Skeletal muscle tissue (tissue), 4 donors: ENCODE measurements around the gene PLD3. TPM values are rescaled to one million over a fixed set of nuclear protein-coding genes. Genes with fewer than 3 reads are reported as not detected.
A peak's percentile ranks its signal among the peaks of the same experiment; 100 is the strongest.

ENCODE experiments used
- H3K27ac ChIP-seq: one replicate; pipeline ENCODE4 v1.7.0; 2013; ENCODE audit warnings: mild to moderate bottlenecking, low read depth, low read length, inconsistent platforms
- H3K27me3 ChIP-seq, 3 donors: one replicate each; pipeline ENCODE4 v1.7.0; 2013; ENCODE audit warnings: low read length in 3 of 3; ENCODE audit not compliant: control insufficient read depth in 3 of 3, insufficient read depth in 3 of 3
- H3K36me3 ChIP-seq, 3 donors: one replicate each; pipeline ENCODE4 v1.7.0; 2013; ENCODE audit warnings: low read length in 3 of 3; ENCODE audit not compliant: control insufficient read depth in 3 of 3, insufficient read depth in 3 of 3
- H3K4me1 ChIP-seq, 3 donors: one replicate each; pipeline ENCODE4 v1.7.0; 2013; ENCODE audit warnings: low read length in 3 of 3, mild to moderate bottlenecking in 3 of 3; ENCODE audit not compliant: control insufficient read depth in 3 of 3, insufficient read depth in 3 of 3
- H3K4me3 ChIP-seq, 3 donors: one replicate each; pipeline ENCODE4 v1.7.0; 2013; ENCODE audit warnings: low read length in 3 of 3
- H3K9ac ChIP-seq, 3 donors: one replicate each; pipeline ENCODE4 v1.7.0; 2013; ENCODE audit warnings: low read length in 3 of 3, mild to moderate bottlenecking in 3 of 3, moderate library complexity in 2 of 3, low read depth in 1 of 3
- H3K9me3 ChIP-seq, 3 donors: one replicate each; pipeline ENCODE4 v1.7.0; 2013; ENCODE audit warnings: low read length in 3 of 3; ENCODE audit not compliant: control insufficient read depth in 3 of 3
- total RNA-seq: library from RNA; depleted of rRNA; stranded (reverse); fragments of >200 nt; gene quantifications from one replicate; pipeline ENCODE4 v1.2.3, GENCODE V29; 2014
- donor health status: Osteomylitis.

The PLD3 gene
- total RNA-seq, 1 donor from 2014 or later: 120 TPM

- no peak overlapping the region for H3K9ac ChIP-seq
- no peaks in the 10 kb centered on the region for H3K27me3 ChIP-seq
- H3K4me3 ChIP-seq: no peak overlapping the region
- peaks cover 19 to 25% (median 21%) of the 10 kb centered on the region in 3 donors for H3K36me3 ChIP-seq
- H3K27ac ChIP-seq: no peak overlapping the region
- no peaks in the 10 kb centered on the region for H3K4me1 ChIP-seq
- no peaks in the 10 kb centered on the region for H3K9me3 ChIP-seq
Measured at GRCh38 chr19:40381321-40381720, 32.8 kb downstream of the PLD3 start.

- H3K4me3 ChIP-seq: no peak overlapping the region
- no peaks in the 10 kb centered on the region for H3K27me3 ChIP-seq
- no peaks in the 10 kb centered on the region for H3K4me1 ChIP-seq
- no peaks in the 10 kb centered on the region for H3K9me3 ChIP-seq
- H3K9ac ChIP-seq: no peak overlapping the region
- H3K36me3 ChIP-seq: peaks cover 3 to 10% (median 6%) of the 10 kb centered on the region in 3 donors
- H3K27ac ChIP-seq: no peak overlapping the region
Measured at GRCh38 chr19:40383668-40384248, 35.3 kb downstream of the PLD3 start.

DNA sequence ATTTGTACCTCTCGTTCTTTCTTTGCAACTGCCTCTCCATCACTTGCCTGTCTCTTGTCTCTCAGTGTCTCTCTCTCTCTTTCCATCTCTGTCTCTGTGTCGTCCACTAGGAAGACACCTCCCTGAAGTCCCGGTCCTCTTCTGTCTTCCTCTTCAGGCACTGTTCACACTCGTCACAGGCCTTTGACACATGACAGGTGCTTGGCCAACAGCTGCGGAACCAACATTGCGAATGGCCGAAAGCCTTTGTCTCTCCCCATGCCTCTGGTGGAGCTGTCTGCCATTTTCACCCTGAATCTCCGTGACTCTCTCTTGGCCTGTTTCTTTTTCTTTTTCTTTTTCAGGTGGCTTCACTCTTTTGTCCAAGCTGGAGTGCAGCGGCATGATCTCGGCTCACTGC, 38.7 kb downstream of the PLD3 start:
- no peak overlapping the region for H3K4me3 ChIP-seq
- H3K4me1 ChIP-seq: no peaks in the 10 kb centered on the region
- no peak overlapping the region for H3K9ac ChIP-seq
- no peaks in the 10 kb centered on the region for H3K36me3 ChIP-seq
- no peaks in the 10 kb centered on the region for H3K27me3 ChIP-seq
- H3K9me3 ChIP-seq: no peaks in the 10 kb centered on the region
- H3K27ac ChIP-seq: no peak overlapping the region

DNA sequence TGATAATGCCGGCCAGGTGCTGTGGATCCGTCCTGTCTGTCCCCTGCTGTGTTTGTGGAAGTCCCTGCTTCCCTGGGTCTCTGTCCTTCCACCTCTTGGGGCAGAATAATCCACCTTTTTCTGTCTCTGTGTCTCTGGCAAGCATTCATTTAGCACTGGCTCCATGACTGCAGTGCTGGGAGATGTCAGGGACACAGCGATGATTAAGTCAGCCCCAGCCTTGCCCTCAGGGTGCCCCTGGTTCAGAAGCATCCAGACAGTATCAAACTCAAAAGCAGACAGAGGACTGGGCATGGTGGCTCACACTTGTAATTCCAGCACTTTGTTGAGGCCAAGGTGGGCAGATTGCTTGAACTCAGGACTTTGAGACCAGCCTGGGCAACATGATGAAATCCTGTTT, 40.0 kb downstream of the PLD3 start:
- no peaks in the 10 kb centered on the region for H3K9me3 ChIP-seq
- no peak overlapping the region for H3K27ac ChIP-seq
- no peak overlapping the region for H3K4me3 ChIP-seq
- H3K4me1 ChIP-seq: peaks cover 0 to 2% (median 0%) of the 10 kb centered on the region in 3 donors
- H3K9ac ChIP-seq: no peak overlapping the region
- no peaks in the 10 kb centered on the region for H3K36me3 ChIP-seq
- no peaks in the 10 kb centered on the region for H3K27me3 ChIP-seq

GRCh38 chr19:40389404-40390083, 41.0 kb downstream of the PLD3 start:
- Histone ChIP-seq H3K27ac (no peak overlapping the region), H3K27me3 (no peaks in the 10 kb centered on the region)

GRCh38 chr19:40390084-40390742, 41.7 kb downstream of the PLD3 start, which contains the start of gene HIPK4:
HIPK4 (minus strand) TSS chr19:40390181; CDS start chr19:40389902, 279 bp downstream.
- no peaks in the 10 kb centered on the region for H3K27me3 ChIP-seq
- H3K9me3 ChIP-seq: no peaks in the 10 kb centered on the region
- H3K27ac ChIP-seq: no peak within 1 kb of the TSS
- no peaks in the 10 kb centered on the region for H3K36me3 ChIP-seq
- H3K4me1 ChIP-seq: peaks cover 0 to 2% (median 0%) of the 10 kb centered on the region in 3 donors
- H3K4me3 ChIP-seq: no peak within 1 kb of the TSS
- H3K9ac ChIP-seq: no peak within 1 kb of the TSS

More at GRCh38 chr19:40389404-40390083, 41.0 kb downstream of the PLD3 start:
- Histone ChIP-seq H3K4me1 (peaks cover 0 to 2% (median 0%) of the 10 kb centered on the region in 3 donors), H3K9me3 (no peaks in the 10 kb centered on the region), H3K9ac (no peak overlapping the region), H3K4me3 (no peak overlapping the region), H3K36me3 (no peaks in the 10 kb centered on the region)

- Histone ChIP-seq H3K9ac (peak overlapping the region in 1 of 3 donors; percentile 43), H3K4me1 (peaks cover 0 to 2% (median 0%) of the 10 kb centered on the region in 3 donors), H3K9me3 (no peaks in the 10 kb centered on the region), H3K4me3 (no peak overlapping the region), H3K27ac (no peak overlapping the region), H3K36me3 (peaks cover 0 to 2% (median 0%) of the 10 kb centered on the region in 3 donors), H3K27me3 (no peaks in the 10 kb centered on the region)
Measured at GRCh38 chr19:40392123-40392522, 43.6 kb downstream of the PLD3 start.

GRCh38 chr19:40392894-40393517, 44.5 kb downstream of the PLD3 start:
- no peaks in the 10 kb centered on the region for H3K9me3 ChIP-seq
- H3K36me3 ChIP-seq: peaks cover 0 to 2% (median 0%) of the 10 kb centered on the region in 3 donors
- no peak overlapping the region for H3K4me3 ChIP-seq
- peaks cover 0 to 2% (median 0%) of the 10 kb centered on the region in 3 donors for H3K4me1 ChIP-seq
- no peak overlapping the region for H3K9ac ChIP-seq
- no peaks in the 10 kb centered on the region for H3K27me3 ChIP-seq
- no peak overlapping the region for H3K27ac ChIP-seq

DNA sequence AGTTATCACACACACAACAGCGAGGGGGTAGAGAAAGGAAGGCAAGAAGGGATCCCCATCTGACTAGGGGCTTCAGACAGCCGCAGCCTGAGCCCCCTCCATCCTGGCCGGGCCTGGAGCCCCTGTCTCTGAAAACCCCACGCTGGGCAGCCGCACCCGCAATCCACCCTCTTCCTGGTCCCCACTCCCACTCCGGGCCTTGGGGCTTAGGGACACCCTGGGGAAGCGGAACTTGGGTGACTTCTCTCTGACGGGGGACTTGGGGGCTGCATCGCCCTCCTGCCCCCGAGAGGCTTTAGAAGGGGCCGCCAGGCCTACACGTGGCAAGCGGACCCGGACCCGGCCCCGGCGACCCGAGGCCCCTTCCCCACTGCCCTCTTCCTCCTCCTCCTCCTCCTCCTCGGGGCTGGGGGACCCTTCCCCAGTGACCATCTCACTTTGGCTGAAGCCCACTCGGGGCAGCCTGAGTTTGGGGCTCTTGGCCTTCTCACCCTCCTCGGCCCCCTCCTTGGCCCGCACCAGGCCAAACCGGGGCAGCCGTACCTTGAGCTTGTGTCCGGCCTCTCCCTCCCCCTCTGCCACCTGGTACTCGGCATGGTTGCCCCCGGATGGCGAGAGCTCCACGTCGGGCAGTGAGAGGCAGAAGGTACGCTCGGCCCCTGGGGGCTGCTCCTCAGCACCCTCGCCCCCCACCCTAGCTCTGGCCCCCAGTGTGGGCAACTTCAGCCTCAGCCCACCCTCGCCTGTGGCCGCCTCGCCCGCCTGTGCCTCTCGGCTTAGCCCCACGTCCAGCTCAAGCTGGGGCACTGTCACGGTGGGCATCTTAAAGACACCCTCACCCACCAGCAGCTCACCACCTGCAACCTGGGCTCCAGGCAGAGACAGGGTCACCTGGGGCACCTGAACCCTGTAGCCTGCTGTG, 45.7 kb downstream of the PLD3 start:
- Histone ChIP-seq H3K9ac (no peak overlapping the region), H3K27ac (no peak overlapping the region), H3K27me3 (no peaks in the 10 kb centered on the region), H3K9me3 (no peaks in the 10 kb centered on the region), H3K36me3 (peaks cover 0 to 2% (median 0%) of the 10 kb centered on the region in 3 donors), H3K4me3 (no peak overlapping the region), H3K4me1 (peaks cover 0 to 5% (median 0%) of the 10 kb centered on the region in 3 donors)
